Liver (tissue), 9 donors: ENCODE measurements around the gene TNS3. TPM values are rescaled to one million over a fixed set of nuclear protein-coding genes. Genes with fewer than 3 reads are reported as not detected.

ENCODE experiments used
- DNase-seq: peaks from one replicate; pipeline ENCODE4 v3.0.0-alpha.2; 2017; ENCODE audit warnings: low spot score
- H3K27ac ChIP-seq, 2 donors: one replicate each; pipeline ENCODE4 v1.7.0; 2013; ENCODE audit warnings: inconsistent platforms in 2 of 2, low read length in 2 of 2, control low read depth in 1 of 2, low read depth in 1 of 2, mild to moderate bottlenecking in 1 of 2
- H3K27me3 ChIP-seq, 4 donors: one replicate each; pipeline versions ENCODE4 v1.6.1 to v1.7.0; 2013; ENCODE audit warnings: low read length in 3 of 4, inconsistent platforms in 1 of 4, mild to moderate bottlenecking in 1 of 4, moderate library complexity in 1 of 4; ENCODE audit not compliant: control insufficient read depth in 4 of 4, insufficient read depth in 4 of 4
- H3K36me3 ChIP-seq, 4 donors: one replicate each; pipeline versions ENCODE4 v1.6.1 to v1.7.0; 2013; ENCODE audit warnings: low read length in 3 of 4, mild to moderate bottlenecking in 3 of 4, low read depth in 1 of 4, moderate library complexity in 1 of 4; ENCODE audit not compliant: control insufficient read depth in 4 of 4, insufficient read depth in 3 of 4
- H3K4me1 ChIP-seq, 4 donors: one replicate each; pipeline versions ENCODE4 v1.6.1 to v1.7.0; 2013; ENCODE audit warnings: low read length in 3 of 4, mild to moderate bottlenecking in 3 of 4, moderate library complexity in 1 of 4; ENCODE audit not compliant: control insufficient read depth in 4 of 4, insufficient read depth in 4 of 4
- H3K4me3 ChIP-seq, 3 donors: one replicate each; pipeline versions ENCODE4 v1.6.1 to v1.7.0; 2013; ENCODE audit warnings: low read length in 3 of 3, control low read depth in 1 of 3, low read depth in 1 of 3, mild to moderate bottlenecking in 1 of 3
- H3K9ac ChIP-seq, 2 donors: one replicate each; pipeline ENCODE4 v1.7.0; 2013; ENCODE audit warnings: low read length in 2 of 2, mild to moderate bottlenecking in 2 of 2, moderate library complexity in 2 of 2, control low read depth in 1 of 2, low read depth in 1 of 2
- H3K9me3 ChIP-seq, 4 donors: one replicate each; pipeline versions ENCODE4 v1.6.1 to v1.7.0; 2013; ENCODE audit warnings: low read length in 3 of 4; ENCODE audit not compliant: control insufficient read depth in 4 of 4
- EGR1 ChIP-seq, 2 donors: IDR thresholded peaks; 2 replicates each; pipeline ENCODE4 v1.6.1; 2016 to 2018; ENCODE audit warnings: antibody characterized with exemption in 2 of 2, low read depth in 2 of 2
- FOXA1 ChIP-seq: IDR thresholded peaks from 2 replicates; pipeline ENCODE4 v1.6.1; 2016; ENCODE audit warnings: antibody characterized with exemption
- FOXA2 ChIP-seq: IDR thresholded peaks from 2 replicates; pipeline ENCODE4 v1.6.1; 2016; ENCODE audit warnings: antibody characterized with exemption
- GABPA ChIP-seq, 2 donors: IDR thresholded peaks in 1 of 2; conservative IDR thresholded peaks in 1 of 2; 2 replicates each; pipeline ENCODE4 v1.6.1; 2016; ENCODE audit warnings: antibody characterized with exemption in 2 of 2, mild to moderate bottlenecking in 1 of 2, moderate library complexity in 1 of 2
- HNF4A ChIP-seq, 2 donors: conservative IDR thresholded peaks; 2 replicates each; pipeline ENCODE4 v1.6.1; 2016; ENCODE audit warnings: antibody characterized with exemption in 2 of 2, mild to moderate bottlenecking in 2 of 2
- HNF4G ChIP-seq: IDR thresholded peaks from 2 replicates; pipeline ENCODE4 v1.6.1; 2016; ENCODE audit warnings: antibody characterized with exemption
- JUND ChIP-seq, 2 donors: IDR thresholded peaks; 2 replicates each; pipeline ENCODE4 v1.6.1; 2016; ENCODE audit warnings: antibody characterized with exemption in 2 of 2
- NR2F2 ChIP-seq: IDR thresholded peaks from 2 replicates; pipeline ENCODE4 v1.6.1; 2016; ENCODE audit warnings: antibody characterized with exemption
- RAD21 ChIP-seq, 2 donors: IDR thresholded peaks; 2 replicates each; pipeline ENCODE4 v1.6.1; 2016; ENCODE audit warnings: antibody characterized with exemption in 2 of 2, mild to moderate bottlenecking in 2 of 2
- RXRA ChIP-seq, 2 donors: IDR thresholded peaks; 2 replicates each; pipeline ENCODE4 v1.6.1; 2017 to 2018; ENCODE audit warnings: antibody characterized with exemption in 2 of 2, mild to moderate bottlenecking in 1 of 2
- SP1 ChIP-seq: IDR thresholded peaks from 2 replicates; pipeline ENCODE4 v1.6.1; 2018; ENCODE audit warnings: antibody characterized with exemption, mild to moderate bottlenecking
- TAF1 ChIP-seq: conservative IDR thresholded peaks from 2 replicates; pipeline ENCODE4 v1.6.1; 2016; ENCODE audit warnings: antibody characterized with exemption, mild to moderate bottlenecking
- YY1 ChIP-seq: IDR thresholded peaks from 2 replicates; pipeline ENCODE4 v1.6.1; 2016; ENCODE audit warnings: antibody characterized with exemption, mild to moderate bottlenecking
- WGBS: extraction: QIAGEN DNeasy Blood & Tissue Kit; methylation state at CpG from one replicate; pipeline ENCODE4 v1.1.7; 2013; 5-methylcytosine and 5-hydroxymethylcytosine counted together
- polyA plus RNA-seq, 2 donors: library from polyadenylated mRNA; stranded (reverse) in 1 of 2; unstranded in 1 of 2; fragments of 200-250 nt in 1 of 2; fragments of >200 nt in 1 of 2; fragmentation: Nextera tagmentation in 1 of 2; extraction: Ambion mirVana in 1 of 2; gene quantifications; one replicate each; pipeline versions ENCODE4 v1.2.1 to v1.2.3, GENCODE V29; 2013 to 2015
- total RNA-seq, 2 donors: library from RNA; depleted of rRNA; stranded (reverse); fragments of >200 nt; gene quantifications; one replicate each; pipeline ENCODE4 v1.2.3, GENCODE V29; 2014
- TF ChIP-seq, protein P1 (sequence below): fragments of 150-350 bp; IDR thresholded peaks from 2 replicates; pipeline ENCODE4 v1.5.1; 2017; ENCODE audit warnings: improper control_type of control experiment, low read depth, low read length; ENCODE audit not compliant: missing input control
- TF ChIP-seq, protein P2 (sequence below): IDR thresholded peaks from 2 replicates; pipeline ENCODE4 v1.6.1; 2016; ENCODE audit warnings: antibody characterized with exemption
- TF ChIP-seq, protein P3 (sequence below): IDR thresholded peaks from 2 replicates; pipeline ENCODE4 v1.6.1; 2016; ENCODE audit warnings: antibody characterized with exemption
- TF ChIP-seq, protein P4 (sequence below): IDR thresholded peaks from 2 replicates; pipeline ENCODE4 v1.6.1; 2016; ENCODE audit warnings: antibody characterized with exemption, mild to moderate bottlenecking
- donor health status: healthy.
- donor health status: healthy.
- donor health status: healthy.
- donor health status: healthy.
- donor health status: healthy.

Gene TNS3
- total and polyA plus RNA-seq, 4 donors, result 16.8 to 100 (median 29.5) TPM

DNA sequence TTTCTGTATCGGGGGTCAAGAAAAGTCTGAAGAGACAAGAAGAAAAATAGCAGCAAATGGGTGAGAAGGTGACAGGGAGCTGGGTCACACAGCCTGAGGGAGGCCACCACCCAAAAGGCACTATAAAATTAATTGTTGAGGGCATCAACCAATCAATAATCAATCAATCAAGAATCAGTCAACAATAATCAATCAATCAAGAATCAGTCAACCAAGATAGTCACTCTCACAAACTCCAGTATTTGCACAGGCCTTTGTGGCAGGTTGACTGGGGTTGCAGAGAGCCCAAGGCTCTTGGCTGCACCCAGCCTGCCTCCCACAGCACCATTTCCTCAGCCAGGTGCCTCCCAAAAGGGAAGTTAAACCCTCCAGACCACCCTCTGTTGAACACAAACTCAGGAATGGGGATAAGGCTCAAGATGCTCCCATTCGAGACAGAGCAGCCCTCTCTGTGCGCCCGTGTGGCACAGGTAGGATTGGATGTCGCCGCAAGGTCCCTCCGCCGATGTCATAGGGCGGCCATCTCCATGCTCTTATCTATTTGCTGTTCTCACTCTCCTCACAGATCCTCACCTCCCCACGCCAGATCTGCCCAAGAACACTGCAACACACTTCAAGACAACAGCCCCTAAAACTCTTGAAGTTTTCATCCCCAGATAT, 64.0 kb downstream of the TNS3 start:
- peaks cover 44 to 69% (median 54%) of the 10 kb centered on the region in 4 donors for H3K4me1 ChIP-seq
- no peak for DNase-seq
- TF ChIP-seq EGR1 (IDR thresholded peaks at IDR 0.05; ENCODE audit: low read depth in 2 of 2) (no peak), GABPA (IDR thresholded peaks at IDR 0.05 in 1 of 2, conservative IDR thresholded peaks at IDR 0.05 in 1 of 2) (no peak), YY1 (no peak), TAF1 (no peak), HNF4A (conservative IDR thresholded peaks at IDR 0.05) (no peak), FOXA1 (no peak), JUND (IDR thresholded peaks at IDR 0.05) (no peak), RAD21 (IDR thresholded peaks at IDR 0.05) (no peak), HNF4G (no peak), NR2F2 (no peak), SP1 (no peak), FOXA2 (no peak)
- TF ChIP-seq, protein P1, sequence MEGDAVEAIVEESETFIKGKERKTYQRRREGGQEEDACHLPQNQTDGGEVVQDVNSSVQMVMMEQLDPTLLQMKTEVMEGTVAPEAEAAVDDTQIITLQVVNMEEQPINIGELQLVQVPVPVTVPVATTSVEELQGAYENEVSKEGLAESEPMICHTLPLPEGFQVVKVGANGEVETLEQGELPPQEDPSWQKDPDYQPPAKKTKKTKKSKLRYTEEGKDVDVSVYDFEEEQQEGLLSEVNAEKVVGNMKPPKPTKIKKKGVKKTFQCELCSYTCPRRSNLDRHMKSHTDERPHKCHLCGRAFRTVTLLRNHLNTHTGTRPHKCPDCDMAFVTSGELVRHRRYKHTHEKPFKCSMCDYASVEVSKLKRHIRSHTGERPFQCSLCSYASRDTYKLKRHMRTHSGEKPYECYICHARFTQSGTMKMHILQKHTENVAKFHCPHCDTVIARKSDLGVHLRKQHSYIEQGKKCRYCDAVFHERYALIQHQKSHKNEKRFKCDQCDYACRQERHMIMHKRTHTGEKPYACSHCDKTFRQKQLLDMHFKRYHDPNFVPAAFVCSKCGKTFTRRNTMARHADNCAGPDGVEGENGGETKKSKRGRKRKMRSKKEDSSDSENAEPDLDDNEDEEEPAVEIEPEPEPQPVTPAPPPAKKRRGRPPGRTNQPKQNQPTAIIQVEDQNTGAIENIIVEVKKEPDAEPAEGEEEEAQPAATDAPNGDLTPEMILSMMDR, result no peak
- TF ChIP-seq, protein P2, sequence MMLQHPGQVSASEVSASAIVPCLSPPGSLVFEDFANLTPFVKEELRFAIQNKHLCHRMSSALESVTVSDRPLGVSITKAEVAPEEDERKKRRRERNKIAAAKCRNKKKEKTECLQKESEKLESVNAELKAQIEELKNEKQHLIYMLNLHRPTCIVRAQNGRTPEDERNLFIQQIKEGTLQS, result no peak
- TF ChIP-seq, protein P3, sequence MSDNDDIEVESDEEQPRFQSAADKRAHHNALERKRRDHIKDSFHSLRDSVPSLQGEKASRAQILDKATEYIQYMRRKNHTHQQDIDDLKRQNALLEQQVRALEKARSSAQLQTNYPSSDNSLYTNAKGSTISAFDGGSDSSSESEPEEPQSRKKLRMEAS, result no peak
- TF ChIP-seq, protein P4, sequence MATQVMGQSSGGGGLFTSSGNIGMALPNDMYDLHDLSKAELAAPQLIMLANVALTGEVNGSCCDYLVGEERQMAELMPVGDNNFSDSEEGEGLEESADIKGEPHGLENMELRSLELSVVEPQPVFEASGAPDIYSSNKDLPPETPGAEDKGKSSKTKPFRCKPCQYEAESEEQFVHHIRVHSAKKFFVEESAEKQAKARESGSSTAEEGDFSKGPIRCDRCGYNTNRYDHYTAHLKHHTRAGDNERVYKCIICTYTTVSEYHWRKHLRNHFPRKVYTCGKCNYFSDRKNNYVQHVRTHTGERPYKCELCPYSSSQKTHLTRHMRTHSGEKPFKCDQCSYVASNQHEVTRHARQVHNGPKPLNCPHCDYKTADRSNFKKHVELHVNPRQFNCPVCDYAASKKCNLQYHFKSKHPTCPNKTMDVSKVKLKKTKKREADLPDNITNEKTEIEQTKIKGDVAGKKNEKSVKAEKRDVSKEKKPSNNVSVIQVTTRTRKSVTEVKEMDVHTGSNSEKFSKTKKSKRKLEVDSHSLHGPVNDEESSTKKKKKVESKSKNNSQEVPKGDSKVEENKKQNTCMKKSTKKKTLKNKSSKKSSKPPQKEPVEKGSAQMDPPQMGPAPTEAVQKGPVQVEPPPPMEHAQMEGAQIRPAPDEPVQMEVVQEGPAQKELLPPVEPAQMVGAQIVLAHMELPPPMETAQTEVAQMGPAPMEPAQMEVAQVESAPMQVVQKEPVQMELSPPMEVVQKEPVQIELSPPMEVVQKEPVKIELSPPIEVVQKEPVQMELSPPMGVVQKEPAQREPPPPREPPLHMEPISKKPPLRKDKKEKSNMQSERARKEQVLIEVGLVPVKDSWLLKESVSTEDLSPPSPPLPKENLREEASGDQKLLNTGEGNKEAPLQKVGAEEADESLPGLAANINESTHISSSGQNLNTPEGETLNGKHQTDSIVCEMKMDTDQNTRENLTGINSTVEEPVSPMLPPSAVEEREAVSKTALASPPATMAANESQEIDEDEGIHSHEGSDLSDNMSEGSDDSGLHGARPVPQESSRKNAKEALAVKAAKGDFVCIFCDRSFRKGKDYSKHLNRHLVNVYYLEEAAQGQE, result no peak
- no peak overlapping the region for H3K9ac ChIP-seq
- H3K27ac ChIP-seq, result peak overlapping the region; percentile 82 to 97
- H3K36me3 ChIP-seq, result no peaks in the 10 kb centered on the region
- H3K9me3 ChIP-seq, result no peaks in the 10 kb centered on the region
- no peaks in the 10 kb centered on the region for H3K27me3 ChIP-seq
- WGBS, result 96% methylated on average over 10 of the region's 10 CpGs
- no peak overlapping the region for H3K4me3 ChIP-seq

DNA sequence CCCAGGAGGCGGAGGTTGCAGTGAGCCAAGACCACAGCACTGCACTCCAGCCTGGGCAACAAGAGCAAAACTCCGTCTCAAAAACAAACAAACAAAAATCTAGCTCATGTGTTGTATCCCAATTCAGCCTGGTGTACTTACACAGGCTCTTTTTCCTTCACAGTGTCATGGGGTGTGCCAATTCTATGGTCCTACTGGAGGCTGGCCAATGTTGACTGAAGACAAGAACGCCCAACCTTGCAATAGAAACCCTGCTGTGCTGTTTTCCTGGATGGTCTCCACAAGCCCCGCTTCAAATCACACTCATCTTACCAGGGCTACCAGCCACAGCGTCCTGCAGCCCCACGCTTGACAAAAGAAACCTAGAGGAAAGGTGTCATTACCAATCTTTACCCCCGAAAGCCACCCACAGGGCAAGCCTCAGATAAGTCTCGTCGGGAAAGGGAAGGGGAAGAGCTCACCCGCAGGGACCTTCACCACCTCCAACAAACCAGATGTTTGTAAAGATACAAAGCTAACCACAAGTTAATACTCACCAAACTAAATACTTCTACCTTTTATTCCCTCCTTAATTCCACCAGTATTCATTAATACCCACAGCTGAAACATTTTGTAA, 64.8 kb downstream of the TNS3 start:
- no peaks in the 10 kb centered on the region for H3K27me3 ChIP-seq
- H3K4me1 ChIP-seq, result peaks cover 45 to 73% (median 60%) of the 10 kb centered on the region in 4 donors
- peak overlapping the region; percentile 82 to 97 for H3K27ac ChIP-seq
- no peak for DNase-seq
- H3K4me3 ChIP-seq, result no peak overlapping the region
- TF ChIP-seq RAD21 (IDR thresholded peaks at IDR 0.05), result peak in 1 of 2 donors; percentile 25
- TF ChIP-seq RXRA (IDR thresholded peaks at IDR 0.05), result peak in 1 of 2 donors; percentile 12
- no peak for TF ChIP-seq EGR1 (IDR thresholded peaks at IDR 0.05; ENCODE audit: low read depth in 2 of 2)
- peak; percentile 8 for TF ChIP-seq FOXA2
- TF ChIP-seq TAF1, result no peak
- no peaks in the 10 kb centered on the region for H3K36me3 ChIP-seq
- 31% methylated on average over 10 of the region's 10 CpGs for WGBS
- H3K9ac ChIP-seq, result no peak overlapping the region
- no peaks in the 10 kb centered on the region for H3K9me3 ChIP-seq
